Uterus (tissue), 2 donors: ENCODE results near the gene NR1H4.

Experiments used
- CTCF ChIP-seq, 4 experiments: fragments of 200-600 bp in 2 of 4; fragments of 450-650 bp in 2 of 4; sonication (generic) in 2 of 4; IDR thresholded peaks; one replicate each; pipeline ENCODE4 v1.5.1; 2016 to 2019; ENCODE audit warnings: antibody characterized with exemption in 4 of 4, mild to moderate bottlenecking in 2 of 4, moderate library complexity in 1 of 4
- POLR2A ChIP-seq, 2 donors: fragments of 450-650 bp; IDR thresholded peaks; one replicate each; pipeline ENCODE4 v1.6.1; 2016; ENCODE audit warnings: antibody characterized with exemption in 2 of 2, mild to moderate bottlenecking in 1 of 2, moderate library complexity in 1 of 2

DNA sequence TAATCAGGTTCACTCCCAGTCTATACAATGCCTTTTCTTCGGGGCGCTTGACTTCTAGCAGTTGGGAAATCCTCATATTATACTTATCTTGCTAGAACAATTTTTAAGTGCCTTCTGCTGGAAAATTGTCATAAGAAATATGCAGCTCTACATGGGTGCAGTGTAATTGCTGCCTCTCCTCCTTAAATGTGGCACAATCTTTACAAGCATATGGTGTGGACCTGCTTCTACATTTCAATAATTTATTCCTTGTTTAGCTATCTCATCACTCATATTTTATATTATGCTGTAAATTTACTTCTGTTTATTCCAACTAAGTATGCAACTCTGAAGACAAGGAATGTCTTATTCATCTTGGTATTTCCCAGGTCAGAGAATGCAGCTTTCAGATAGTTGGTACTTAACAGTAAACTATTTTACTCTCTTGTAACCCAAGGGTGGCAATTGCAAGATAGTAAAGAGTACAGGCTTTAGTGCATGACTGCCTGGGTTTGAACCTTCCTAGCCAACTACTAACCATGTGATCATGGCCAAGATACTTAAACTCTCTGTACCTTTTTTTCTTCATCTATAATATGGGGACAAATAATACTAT is 56.2 kb downstream of the NR1H4 start:
- no peak for TF ChIP-seq POLR2A (IDR thresholded peaks at IDR 0.05)
- no peak for TF ChIP-seq CTCF (IDR thresholded peaks at IDR 0.05)
